H1 (cell line): ENCODE measurements around the gene ZNF609. TPM values are rescaled to one million over a fixed set of nuclear protein-coding genes. Genes with fewer than 3 reads are reported as not detected.

ENCODE experiments used
- CTCF ChIA-PET: fragments of 300-600 bp; sonication (Branson Sonifier 250); formaldehyde crosslinking; loops from one replicate; lab custom pipeline; 2021; ENCODE audit not compliant: partially characterized antibody; lab: Charles Lee
- POLR2A ChIA-PET: fragments of 300-600 bp; sonication (Branson Sonifier 250); formaldehyde crosslinking; loops from one replicate; lab custom pipeline; 2021; ENCODE audit warnings: inconsistent platforms; ENCODE audit not compliant: partially characterized antibody; lab: Charles Lee
- DNase-seq, 2 experiments: peaks; one replicate each; pipeline versions ENCODE4 v3.0.0 to v3.0.0-alpha.2; 2010 to 2022; ENCODE audit warnings: low spot score in 2 of 2, low read depth in 1 of 2, mixed read lengths in 1 of 2
- FAIRE-seq: peaks from 2 replicates; lab custom pipeline; 2011; peaks lifted over from hg19 to GRCh38; lab: Jason Lieb, UNC
- H2AFZ ChIP-seq: 2 replicates; pipeline ENCODE4 v1.8.1; 2012; ENCODE audit warnings: low read length, inconsistent platforms
- H2AK5ac ChIP-seq: 2 replicates; pipeline ENCODE4 v1.6.1; 2013; ENCODE audit warnings: low read depth, low read length
- H2BK120ac ChIP-seq: replicated peaks from 2 replicates; pipeline ENCODE3; 2013; ENCODE audit warnings: low read depth, low read length, inconsistent platforms
- H2BK12ac ChIP-seq: 2 replicates; pipeline ENCODE4 v1.6.1; 2013; ENCODE audit warnings: low read depth, low read length
- H2BK15ac ChIP-seq: 2 replicates; pipeline ENCODE4 v1.6.1; 2013; ENCODE audit warnings: low read length
- H2BK20ac ChIP-seq: 2 replicates; pipeline ENCODE4 v1.6.1; 2013; ENCODE audit warnings: low read length
- H2BK5ac ChIP-seq: 2 replicates; pipeline ENCODE4 v1.6.1; 2013; ENCODE audit warnings: low read depth, low read length
- H3K14ac ChIP-seq: 2 replicates; pipeline ENCODE4 v1.6.1; 2013; ENCODE audit warnings: inconsistent platforms; ENCODE audit not compliant: insufficient read length
- H3K18ac ChIP-seq: 2 replicates; pipeline ENCODE4 v1.6.1; 2013; ENCODE audit warnings: low read length; ENCODE audit errors: extremely low read depth
- H3K23ac ChIP-seq: 2 replicates; pipeline ENCODE4 v1.6.1; 2013; ENCODE audit warnings: inconsistent platforms; ENCODE audit not compliant: insufficient read length
- H3K23me2 ChIP-seq: 2 replicates; pipeline ENCODE4 v1.6.1; 2013; ENCODE audit warnings: low read depth, low read length
- H3K27ac ChIP-seq: 2 replicates; pipeline ENCODE4 v1.6.1; 2011; ENCODE audit warnings: low read depth, low read length, inconsistent platforms
- H3K27me3 ChIP-seq, 4 experiments: replicated peaks in 1 of 4; 1 replicate in 1 of 4; 2 replicates in 3 of 4; pipeline versions ENCODE4 v1.6.1 to v1.8.1; 2011 to 2013; ENCODE audit warnings: low read length in 3 of 4, mild to moderate bottlenecking in 3 of 4, inconsistent platforms in 2 of 4, mixed read lengths in 2 of 4, moderate library complexity in 1 of 4; ENCODE audit not compliant: control insufficient read depth in 3 of 4, insufficient read depth in 3 of 4; ENCODE audit errors: extremely low read depth in 1 of 4
- H3K36me3 ChIP-seq, 4 experiments: 2 replicates each; pipeline versions ENCODE4 v1.6.1 to v1.8.1; 2011 to 2013; ENCODE audit warnings: mild to moderate bottlenecking in 4 of 4, low read length in 3 of 4, moderate library complexity in 2 of 4, control low read depth in 1 of 4, inconsistent platforms in 1 of 4; ENCODE audit not compliant: insufficient read depth in 4 of 4, control insufficient read depth in 2 of 4
- H3K4ac ChIP-seq: replicated peaks from 2 replicates; pipeline ENCODE3; 2013; ENCODE audit warnings: low read length, low read depth, mixed read lengths, inconsistent platforms; ENCODE audit not compliant: insufficient read length
- H3K4me1 ChIP-seq, 4 experiments: replicated peaks in 1 of 4; 1 replicate in 1 of 4; 2 replicates in 3 of 4; pipeline versions ENCODE4 v1.6.1 to v1.8.1; 2011 to 2013; ENCODE audit warnings: low read length in 3 of 4, inconsistent platforms in 2 of 4, mixed read lengths in 1 of 4; ENCODE audit not compliant: insufficient read depth in 4 of 4, control insufficient read depth in 3 of 4
- H3K4me2 ChIP-seq, 2 experiments: 2 replicates each; pipeline versions ENCODE4 v1.6.1 to v1.8.1; 2011 to 2013; ENCODE audit warnings: low read depth in 2 of 2, low read length in 2 of 2, control low read depth in 1 of 2, inconsistent platforms in 1 of 2, mild to moderate bottlenecking in 1 of 2; ENCODE audit not compliant: insufficient read depth in 1 of 2
- H3K4me3 ChIP-seq, 4 experiments: fragments of 200-600, 300-600 bp in 1 of 4; sonication (generic), shearing (Covaris generic), sonication (Bioruptor Twin) in 1 of 4; 2 replicates each; pipeline versions ENCODE4 v1.5.1 to v1.8.1; 2011 to 2016; ENCODE audit warnings: low read length in 4 of 4, low read depth in 3 of 4, control low read depth in 2 of 4, inconsistent platforms in 2 of 4, mild to moderate bottlenecking in 2 of 4, mixed read lengths in 1 of 4, moderate library complexity in 1 of 4; ENCODE audit not compliant: insufficient read depth in 2 of 4; ENCODE audit errors: extremely low read depth in 1 of 4
- H3K56ac ChIP-seq: replicated peaks from 2 replicates; pipeline ENCODE3; 2013; ENCODE audit warnings: low read depth, mild to moderate bottlenecking, mixed read lengths, low read length, inconsistent platforms; ENCODE audit not compliant: insufficient read length
- H3K79me1 ChIP-seq: 2 replicates; pipeline ENCODE4 v1.6.1; 2013; ENCODE audit warnings: low read depth, low read length, control low read depth
- H3K79me2 ChIP-seq, 2 experiments: 2 replicates each; pipeline versions ENCODE4 v1.6.1 to v1.8.1; 2012 to 2013; ENCODE audit warnings: low read length in 2 of 2, mild to moderate bottlenecking in 2 of 2, inconsistent platforms in 1 of 2; ENCODE audit not compliant: insufficient read depth in 2 of 2, control insufficient read depth in 1 of 2
- H3K9ac ChIP-seq, 4 experiments: replicated peaks in 1 of 4; 1 replicate in 1 of 4; 2 replicates in 3 of 4; pipeline versions ENCODE4 v1.6.1 to v1.8.1; 2011 to 2013; ENCODE audit warnings: low read depth in 3 of 4, low read length in 3 of 4, control low read depth in 2 of 4, mild to moderate bottlenecking in 2 of 4, moderate library complexity in 2 of 4, inconsistent platforms in 1 of 4; ENCODE audit errors: extremely low read depth in 1 of 4
- H3K9me3 ChIP-seq, 2 experiments: 2 replicates each; pipeline versions ENCODE4 v1.6.1 to v1.8.1; 2012 to 2013; ENCODE audit warnings: mild to moderate bottlenecking in 2 of 2, moderate library complexity in 2 of 2, control low read depth in 1 of 2, inconsistent platforms in 1 of 2, low read depth in 1 of 2, low read length in 1 of 2, mixed read lengths in 1 of 2; ENCODE audit not compliant: insufficient read depth in 2 of 2
- H4K20me1 ChIP-seq, 2 experiments: replicated peaks in 1 of 2; 2 replicates each; pipeline versions ENCODE3 to v1.8.1; 2011 to 2013; ENCODE audit warnings: inconsistent platforms in 2 of 2, low read length in 2 of 2, mild to moderate bottlenecking in 1 of 2; ENCODE audit not compliant: insufficient read depth in 2 of 2, control insufficient read depth in 1 of 2
- H4K5ac ChIP-seq: 2 replicates; pipeline ENCODE4 v1.6.1; 2013; ENCODE audit warnings: low read length, low read depth, mixed read lengths, inconsistent platforms; ENCODE audit not compliant: insufficient read length
- H4K8ac ChIP-seq: 2 replicates; pipeline ENCODE4 v1.8.0; 2013; ENCODE audit warnings: mild to moderate bottlenecking, moderate library complexity, low read length, inconsistent platforms; ENCODE audit not compliant: insufficient read depth; ENCODE audit errors: extremely low read depth
- H4K91ac ChIP-seq: replicated peaks from 2 replicates; pipeline ENCODE3; 2013; ENCODE audit warnings: low read length, mixed read lengths, inconsistent platforms; ENCODE audit not compliant: insufficient read length
- SRF ChIP-seq: IDR thresholded peaks from 2 replicates; pipeline ENCODE4 v1.6.1; 2011; ENCODE audit warnings: mild to moderate bottlenecking, low read depth, low read length, moderate library complexity
- WGBS, 2 experiments: shearing (Covaris generic) in 1 of 2; methylation state at CpG; one replicate each; pipeline versions ENCODE4 v1.1.6 to v1.1.7; 2013 to 2015; ENCODE audit warnings: low lambda C conversion rate in 2 of 2, mixed read lengths in 2 of 2, inconsistent platforms in 1 of 2, low coverage in 1 of 2, missing lambda C conversion rate in 1 of 2; ENCODE audit not compliant: insufficient replicate concordance in 2 of 2, insufficient coverage in 1 of 2, insufficient read length in 1 of 2; ENCODE audit errors: extremely low coverage in 1 of 2, missing lambda C conversion rate in 1 of 2; 5-methylcytosine and 5-hydroxymethylcytosine counted together
- polyA plus RNA-seq, 7 experiments: library from polyadenylated mRNA; depleted of rRNA in 3 of 7; stranded (reverse) in 5 of 7; unstranded in 2 of 7; fragments of >200 nt in 5 of 7; fragments of 200-250 nt in 2 of 7; gene quantifications; 1 replicate in 5 of 7; 2 replicates in 1 of 7; 4 replicates in 1 of 7; pipeline versions ENCODE4 v1.2.1 to v1.2.3, GENCODE V29; 2011 to 2013; ENCODE audit warnings: missing spikeins in 2 of 7, mixed read lengths in 2 of 7
- total RNA-seq: library from RNA; stranded (reverse); fragmentation: NEBNext Ultra II Directional; extraction: Animal tissue kit (Norgen Biotek cat#: 25700); gene quantifications from 2 replicates; pipeline ENCODE4 v1.2.1, GENCODE V29; 2021

Gene ZNF609
- total and polyA plus RNA-seq, 2 of the 8 experiments (the other 6 are each of a cell fraction or from before 2014, with no cell fraction given), result 15.5 to 47.8 TPM

- no peak overlapping the region for H2AK5ac ChIP-seq
- no peak overlapping the region for H3K9ac ChIP-seq
- no peak overlapping the region for H2BK20ac ChIP-seq
- H3K27ac ChIP-seq, result no peak overlapping the region
- no peak overlapping the region for H3K18ac ChIP-seq
- H3K79me2 ChIP-seq, result peaks cover 24 to 60% of the 10 kb centered on the region in 2 experiments
- no peak overlapping the region for H4K8ac ChIP-seq
- no peak overlapping the region for H3K4me2 ChIP-seq
- no peak for DNase-seq
- no peak overlapping the region for H3K23ac ChIP-seq
- no peak overlapping the region for H3K4ac ChIP-seq
- H2BK5ac ChIP-seq, result 0 out of 2 replicates have a peak overlapping the region, but pooled peaks have one; percentile 38
- H3K36me3 ChIP-seq, result peaks cover 18 to 70% (median 60%) of the 10 kb centered on the region in 4 experiments
- no peak overlapping the region for H2BK120ac ChIP-seq
- H3K4me3 ChIP-seq, result no peak overlapping the region
- peaks cover 32 to 56% of the 10 kb centered on the region in 2 experiments for H4K20me1 ChIP-seq
- H3K27me3 ChIP-seq, result peaks cover 0 to 2% (median 0%) of the 10 kb centered on the region in 4 experiments; a peak in 1 of 7 replicates
- peaks cover 6% of the 10 kb centered on the region for H3K79me1 ChIP-seq
- CTCF ChIA-PET, result interaction anchor here (0.7 to 9.5 kb wide), 5 partner anchors 9 to 266 kb away, joined by 3 to 106 read pairs (median 4); no protein-coding TSS in a partner anchor
- no peak overlapping the region for H3K14ac ChIP-seq
- no peak overlapping the region for H4K91ac ChIP-seq
- 91% methylated on average over 5 of the region's 5 CpGs; no CpG with 5 or more reads in 1 of the 2 experiments for WGBS, 2 experiments
- POLR2A ChIA-PET, result interaction anchor here (1.5 to 59.2 kb wide), 3 partner anchors 2 to 121 kb away, joined by 4 to 1192 read pairs (median 1192); no protein-coding TSS in a partner anchor
- peaks cover 3 to 21% (median 10%) of the 10 kb centered on the region in 4 experiments; a peak in 5 of 7 replicates for H3K4me1 ChIP-seq
- no peak overlapping the region for H2BK15ac ChIP-seq
- H4K5ac ChIP-seq, result no peak overlapping the region
- H2BK12ac ChIP-seq, result no peak overlapping the region
- no peaks in the 10 kb centered on the region for H3K23me2 ChIP-seq
- FAIRE-seq, result no peak
- no peak overlapping the region for H3K56ac ChIP-seq
- H3K9me3 ChIP-seq, result no peaks in the 10 kb centered on the region
- H2AFZ ChIP-seq, result no peak overlapping the region
- TF ChIP-seq SRF, result no peak
These were observed 232.8 kb downstream of the ZNF609 start for GRCh38 chr15:64693134-64693533.
